H1 (cell line): ENCODE data around the gene NMRAL1.

Source experiments
- BRCA1 ChIP-seq: IDR thresholded peaks from 2 replicates; pipeline ENCODE4 v1.6.1; 2012; ENCODE audit warnings: low read depth, low read length, improper control_type of control experiment
- CBX5 ChIP-seq: fragments of 300-800, 300-1000 bp; sonication (generic); IDR thresholded peaks from 2 replicates; pipeline ENCODE4 v1.7.1; 2016; ENCODE audit warnings: antibody characterized with exemption, low read length, low read depth
- EP300 ChIP-seq, 2 experiments: IDR thresholded peaks; 1 replicate in 1 of 2; 2 replicates in 1 of 2; pipeline ENCODE4 v1.6.1; 2011 to 2012; ENCODE audit warnings: low read depth in 2 of 2, low read length in 2 of 2, mild to moderate bottlenecking in 2 of 2, borderline replicate concordance in 1 of 2, inconsistent platforms in 1 of 2, moderate library complexity in 1 of 2
- JUN ChIP-seq: IDR thresholded peaks from 2 replicates; pipeline ENCODE4 v1.6.1; 2011; ENCODE audit warnings: low read depth, mild to moderate bottlenecking, improper control_type of control experiment, low read length
- POLR2A ChIP-seq, 2 experiments: IDR thresholded peaks; 1 replicate in 1 of 2; 2 replicates in 1 of 2; pipeline ENCODE4 v1.6.1; 2011; ENCODE audit warnings: low read depth in 2 of 2, low read length in 2 of 2, mild to moderate bottlenecking in 2 of 2; ENCODE audit errors: control extremely low read depth in 1 of 2
- POLR2AphosphoS5 ChIP-seq: IDR thresholded peaks from 2 replicates; pipeline ENCODE4 v1.6.1; 2011; ENCODE audit warnings: low read depth, low read length
- ZNF274 ChIP-seq: IDR thresholded peaks from 2 replicates; pipeline ENCODE4 v1.7.0; 2012; ENCODE audit warnings: low read length, borderline replicate concordance; ENCODE audit errors: extremely low read depth
- TF ChIP-seq, protein P1 (sequence below), 3 experiments: IDR thresholded peaks; 1 replicate in 2 of 3; 2 replicates in 1 of 3; pipeline versions ENCODE4 v1.5.1 to v1.6.1; 2011; ENCODE audit warnings: low read length in 3 of 3, mild to moderate bottlenecking in 3 of 3, inconsistent platforms in 2 of 3, low read depth in 1 of 3, moderate library complexity in 1 of 3; ENCODE audit not compliant: insufficient read depth in 1 of 3; ENCODE audit errors: control extremely low read depth in 1 of 3

DNA sequence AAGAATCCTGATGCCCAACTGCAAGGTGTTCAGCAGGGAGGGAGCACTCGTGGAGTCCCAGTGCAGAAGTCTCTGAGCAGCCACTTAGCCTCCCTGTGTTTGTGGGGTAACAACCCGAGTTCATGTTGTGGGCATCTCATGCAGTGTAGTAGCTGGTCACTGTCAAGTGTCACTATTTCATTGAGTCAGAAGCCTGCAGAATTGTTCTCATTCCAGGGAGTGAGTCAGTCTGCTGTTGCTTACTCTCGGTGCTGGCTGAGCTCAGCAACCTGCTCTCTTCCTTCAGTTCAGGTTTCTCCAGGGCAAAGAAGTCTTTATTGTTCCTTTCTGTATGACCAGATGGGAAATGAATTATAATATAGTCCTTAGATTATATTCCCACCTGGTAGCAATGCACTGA lies 25.8 kb upstream of the NMRAL1 start:
- TF ChIP-seq, protein P1, sequence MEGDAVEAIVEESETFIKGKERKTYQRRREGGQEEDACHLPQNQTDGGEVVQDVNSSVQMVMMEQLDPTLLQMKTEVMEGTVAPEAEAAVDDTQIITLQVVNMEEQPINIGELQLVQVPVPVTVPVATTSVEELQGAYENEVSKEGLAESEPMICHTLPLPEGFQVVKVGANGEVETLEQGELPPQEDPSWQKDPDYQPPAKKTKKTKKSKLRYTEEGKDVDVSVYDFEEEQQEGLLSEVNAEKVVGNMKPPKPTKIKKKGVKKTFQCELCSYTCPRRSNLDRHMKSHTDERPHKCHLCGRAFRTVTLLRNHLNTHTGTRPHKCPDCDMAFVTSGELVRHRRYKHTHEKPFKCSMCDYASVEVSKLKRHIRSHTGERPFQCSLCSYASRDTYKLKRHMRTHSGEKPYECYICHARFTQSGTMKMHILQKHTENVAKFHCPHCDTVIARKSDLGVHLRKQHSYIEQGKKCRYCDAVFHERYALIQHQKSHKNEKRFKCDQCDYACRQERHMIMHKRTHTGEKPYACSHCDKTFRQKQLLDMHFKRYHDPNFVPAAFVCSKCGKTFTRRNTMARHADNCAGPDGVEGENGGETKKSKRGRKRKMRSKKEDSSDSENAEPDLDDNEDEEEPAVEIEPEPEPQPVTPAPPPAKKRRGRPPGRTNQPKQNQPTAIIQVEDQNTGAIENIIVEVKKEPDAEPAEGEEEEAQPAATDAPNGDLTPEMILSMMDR (IDR thresholded peaks at IDR 0.05; ENCODE audit: control extremely low read depth in 1 of 3, insufficient read depth in 1 of 3, low read depth in 1 of 3, low read length in 3 of 3): no peak
- TF ChIP-seq ZNF274 (no peak), POLR2AphosphoS5 (no peak), BRCA1 (no peak), EP300 (IDR thresholded peaks at IDR 0.05; ENCODE audit: borderline replicate concordance in 1 of 2, low read depth in 2 of 2, low read length in 2 of 2) (no peak), CBX5 (no peak), POLR2A (IDR thresholded peaks at IDR 0.05; ENCODE audit: control extremely low read depth in 1 of 2, low read depth in 2 of 2, low read length in 2 of 2) (no peak), JUN (no peak)
